D721Med (cell line): Measurements from ENCODE around the gene ARHGEF25.

ENCODE experiments used
- DNase-seq: peaks from one replicate; pipeline ENCODE4 v3.0.0; 2011; ENCODE audit warnings: low spot score; ENCODE audit not compliant: insufficient read length
- FAIRE-seq: peaks from 2 replicates; lab custom pipeline; 2011; peaks lifted over from hg19 to GRCh38; lab: Jason Lieb, UNC
- TF ChIP-seq, protein P1 (sequence below): IDR thresholded peaks from 2 replicates; pipeline ENCODE4 v1.5.1; 2012; ENCODE audit warnings: mild to moderate bottlenecking, control low read depth; ENCODE audit not compliant: insufficient read depth; ENCODE audit errors: missing control alignments

ARHGEF25 gene

DNA sequence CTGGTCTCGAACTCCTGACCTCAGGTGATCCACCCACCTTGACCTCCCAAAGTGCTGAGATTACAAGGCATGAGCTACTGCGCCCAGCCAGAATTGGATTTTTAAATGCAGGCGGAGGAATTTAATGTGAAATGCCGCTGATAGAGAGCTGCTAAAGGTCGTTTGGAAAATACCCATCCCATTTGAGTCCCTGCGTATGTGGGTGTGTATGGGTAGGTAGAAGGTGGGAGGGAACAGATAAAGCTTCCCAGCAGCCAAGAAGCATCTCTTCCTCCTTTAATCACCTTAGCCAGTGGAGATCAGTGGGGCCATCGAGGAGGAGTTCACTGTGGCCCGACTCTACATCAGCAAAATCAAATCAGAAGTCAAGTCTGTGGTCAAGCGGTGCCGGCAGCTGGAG, 36.4 kb upstream of the ARHGEF25 start:
- DNase-seq, result no peak
- no peak for FAIRE-seq
- TF ChIP-seq, protein P1, sequence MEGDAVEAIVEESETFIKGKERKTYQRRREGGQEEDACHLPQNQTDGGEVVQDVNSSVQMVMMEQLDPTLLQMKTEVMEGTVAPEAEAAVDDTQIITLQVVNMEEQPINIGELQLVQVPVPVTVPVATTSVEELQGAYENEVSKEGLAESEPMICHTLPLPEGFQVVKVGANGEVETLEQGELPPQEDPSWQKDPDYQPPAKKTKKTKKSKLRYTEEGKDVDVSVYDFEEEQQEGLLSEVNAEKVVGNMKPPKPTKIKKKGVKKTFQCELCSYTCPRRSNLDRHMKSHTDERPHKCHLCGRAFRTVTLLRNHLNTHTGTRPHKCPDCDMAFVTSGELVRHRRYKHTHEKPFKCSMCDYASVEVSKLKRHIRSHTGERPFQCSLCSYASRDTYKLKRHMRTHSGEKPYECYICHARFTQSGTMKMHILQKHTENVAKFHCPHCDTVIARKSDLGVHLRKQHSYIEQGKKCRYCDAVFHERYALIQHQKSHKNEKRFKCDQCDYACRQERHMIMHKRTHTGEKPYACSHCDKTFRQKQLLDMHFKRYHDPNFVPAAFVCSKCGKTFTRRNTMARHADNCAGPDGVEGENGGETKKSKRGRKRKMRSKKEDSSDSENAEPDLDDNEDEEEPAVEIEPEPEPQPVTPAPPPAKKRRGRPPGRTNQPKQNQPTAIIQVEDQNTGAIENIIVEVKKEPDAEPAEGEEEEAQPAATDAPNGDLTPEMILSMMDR, result no peak

DNA sequence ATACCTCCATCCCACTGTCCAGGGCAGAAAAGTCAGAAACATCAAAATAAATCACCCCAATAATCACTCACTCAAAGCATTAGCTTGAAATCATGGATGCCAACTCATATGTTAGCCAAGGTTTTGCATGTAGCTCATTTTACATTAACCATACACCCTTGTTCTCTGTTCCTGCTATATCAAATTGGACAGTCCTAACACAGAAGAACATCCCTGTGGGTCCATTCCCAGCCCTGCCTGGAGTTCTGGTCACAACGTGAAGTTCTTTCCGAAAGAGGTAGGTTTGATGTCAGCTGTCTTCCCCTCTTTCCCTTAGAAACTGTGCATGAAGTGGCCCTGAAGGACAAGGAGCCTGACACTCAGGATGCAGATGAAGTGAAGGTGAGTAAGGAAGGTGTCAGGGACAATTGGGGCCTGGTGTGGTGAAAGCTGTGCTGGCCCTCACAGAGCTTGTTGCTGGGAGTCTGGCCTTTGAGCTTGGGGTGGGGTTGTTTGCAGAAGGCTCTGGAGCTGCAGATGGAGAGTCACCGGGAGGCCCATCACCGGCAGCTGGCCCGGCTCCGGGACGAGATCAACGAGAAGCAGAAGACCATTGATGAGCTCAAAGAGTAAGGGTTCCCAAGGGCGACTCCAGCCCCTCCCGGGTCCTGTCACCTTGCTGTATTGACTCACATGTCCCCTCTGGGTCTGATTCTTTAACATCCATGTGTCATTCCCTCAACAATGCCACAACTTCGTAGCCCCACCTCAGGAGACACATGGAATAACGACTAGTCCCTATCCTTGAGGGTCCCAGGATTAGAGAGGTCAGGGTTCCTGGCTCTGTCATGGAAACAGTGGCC, 35.2 kb upstream of the ARHGEF25 start:
- TF ChIP-seq, protein P1, result no peak
- FAIRE-seq, result no peak

DNA sequence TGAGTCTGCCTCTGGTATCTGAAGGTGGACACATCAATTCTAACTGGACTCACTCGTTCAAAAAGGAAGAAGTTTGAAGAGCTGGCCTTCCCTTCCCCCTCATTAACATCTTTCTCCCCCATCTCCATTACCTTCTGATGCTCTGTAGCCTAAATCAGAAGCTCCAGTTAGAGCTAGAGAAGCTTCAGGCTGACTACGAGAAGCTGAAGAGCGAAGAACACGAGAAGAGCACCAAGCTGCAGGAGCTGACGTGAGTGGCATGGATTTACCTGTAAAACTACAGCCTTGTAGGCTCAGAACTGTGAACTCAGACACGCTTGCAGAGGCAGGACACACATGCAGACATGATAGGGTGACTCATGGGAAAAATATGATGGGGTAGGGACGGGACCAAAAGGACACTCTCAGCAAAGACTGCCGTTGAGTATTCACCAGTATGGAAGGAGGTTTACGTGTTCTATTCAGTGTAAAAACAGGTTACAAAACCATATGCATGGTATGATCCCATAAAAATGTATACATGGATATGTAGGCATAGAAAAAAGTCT, 34.5 kb upstream of the ARHGEF25 start:
- DNase-seq (no peak), FAIRE-seq (no peak)
- TF ChIP-seq, protein P1, result no peak

More for the DNA sequence above, 35.2 kb upstream of the ARHGEF25 start:
- no peak for DNase-seq

GRCh38 chr12:57577981-57578758, 33.1 kb upstream of the ARHGEF25 start:
- no peak for DNase-seq
- TF ChIP-seq, protein P1, result no peak
- FAIRE-seq, result no peak

DNA sequence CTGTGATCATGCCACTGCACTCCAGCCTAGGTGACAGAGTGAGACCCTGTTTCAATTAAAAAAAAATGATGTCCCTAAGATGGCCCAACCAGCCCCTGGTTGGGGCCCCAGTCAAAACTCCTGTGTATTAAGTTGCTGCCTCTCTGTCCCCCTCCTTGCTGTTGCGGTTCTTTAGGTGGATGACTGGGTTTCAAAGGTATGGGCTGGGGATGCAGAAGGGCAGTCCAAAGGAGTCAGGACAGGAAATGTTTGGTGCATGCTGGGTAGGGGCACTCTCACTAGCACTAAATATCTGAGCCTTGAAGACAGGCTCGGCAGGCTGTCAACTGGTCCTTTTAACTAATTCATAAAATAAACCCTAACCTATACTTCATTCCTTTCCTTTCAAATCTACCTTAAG, 32.2 kb upstream of the ARHGEF25 start:
- TF ChIP-seq, protein P1, result no peak
- DNase-seq (no peak), FAIRE-seq (no peak)

GRCh38 chr12:57579677-57580465, 31.4 kb upstream of the ARHGEF25 start:
- DNase-seq, result no peak
- no peak for FAIRE-seq
- TF ChIP-seq, protein P1, result no peak
